Activated T-cell treated with anti-CD3 and anti-CD28 coated beads, Interleukin-2, amount 50 U/mL, for 4 hours (primary cell): ENCODE measurements around the gene OGDHL. TPM values are rescaled to one million over a fixed set of nuclear protein-coding genes. Genes with fewer than 3 reads are reported as not detected.
"Not testable (repeated sequence)": the region's sequence is repeated elsewhere in the genome, so short reads cannot be mapped to it uniquely, and the experiment has no call there.

ENCODE experiments used
- ATAC-seq, 2 donors: fragments of 200-7000 bp; cut with Tn5 transposase; one replicate each; pipeline ENCODE4 v1.10.0; 2021
- DNase-seq: peaks from one replicate; pipeline ENCODE4 v3.0.0-alpha.2; 2020
- H3K27me3 Mint-ChIP-seq: one replicate; pipeline ENCODE4 v1.8.0; 2021; ENCODE audit warnings: low read depth, mixed read lengths
- H3K36me3 Mint-ChIP-seq: one replicate; pipeline ENCODE4 v1.8.0; 2022; ENCODE audit warnings: mixed read lengths; ENCODE audit not compliant: insufficient read depth
- H3K4me1 Mint-ChIP-seq: one replicate; pipeline ENCODE4 v1.8.0; 2021; ENCODE audit warnings: low read depth, mixed read lengths
- H3K4me3 Mint-ChIP-seq: one replicate; pipeline ENCODE4 v1.8.0; 2021; ENCODE audit warnings: mild to moderate bottlenecking, moderate library complexity, mixed read lengths
- H3K9me3 Mint-ChIP-seq: one replicate; pipeline ENCODE4 v1.8.0; 2021; ENCODE audit warnings: mixed read lengths
- total RNA-seq, 3 donors: library from RNA; stranded (reverse); gene quantifications; one replicate each; pipeline ENCODE4 v1.2.1, GENCODE V29; 2021

OGDHL gene
- total RNA-seq, 3 donors from 2014 or later: 0.30 to 0.43 (median 0.37) TPM

- ATAC-seq (no peak), DNase-seq (no peak)
- H3K4me3 Mint-ChIP-seq: no peak overlapping the region
- H3K36me3 Mint-ChIP-seq: no peaks in the 10 kb centered on the region
- no peaks in the 10 kb centered on the region for H3K4me1 Mint-ChIP-seq
- no peaks in the 10 kb centered on the region for H3K27me3 Mint-ChIP-seq
- H3K9me3 Mint-ChIP-seq: no peaks in the 10 kb centered on the region
Measured at GRCh38 chr10:49739426-49739825, 22.7 kb downstream of the OGDHL start.

- DNase-seq (no peak), ATAC-seq (no peak)
- Mint-ChIP-seq H3K4me3 (no peak overlapping the region), H3K4me1 (no peaks in the 10 kb centered on the region), H3K9me3 (no peaks in the 10 kb centered on the region), H3K27me3 (no peaks in the 10 kb centered on the region), H3K36me3 (no peaks in the 10 kb centered on the region)
Measured at GRCh38 chr10:49738616-49739360, 23.3 kb downstream of the OGDHL start.

GRCh38 chr10:49737474-49738201 lies 24.5 kb downstream of the OGDHL start:
- Mint-ChIP-seq H3K4me3 (no peak overlapping the region), H3K27me3 (no peaks in the 10 kb centered on the region), H3K4me1 (no peaks in the 10 kb centered on the region), H3K36me3 (no peaks in the 10 kb centered on the region), H3K9me3 (no peaks in the 10 kb centered on the region)
- ATAC-seq (no peak), DNase-seq (no peak)

- H3K9me3 Mint-ChIP-seq: no peaks in the 10 kb centered on the region
- DNase-seq (no peak), ATAC-seq (no peak)
- no peaks in the 10 kb centered on the region for H3K36me3 Mint-ChIP-seq
- H3K4me1 Mint-ChIP-seq: no peaks in the 10 kb centered on the region
- H3K27me3 Mint-ChIP-seq: no peaks in the 10 kb centered on the region
- H3K4me3 Mint-ChIP-seq: no peak overlapping the region
Measured at GRCh38 chr10:49736564-49737113, 25.5 kb downstream of the OGDHL start.

GRCh38 chr10:49735848-49736563 lies 26.1 kb downstream of the OGDHL start:
- H3K36me3 Mint-ChIP-seq: no peaks in the 10 kb centered on the region
- no peak overlapping the region for H3K4me3 Mint-ChIP-seq
- H3K27me3 Mint-ChIP-seq: no peaks in the 10 kb centered on the region
- ATAC-seq (no peak), DNase-seq (no peak)
- no peaks in the 10 kb centered on the region for H3K9me3 Mint-ChIP-seq
- no peaks in the 10 kb centered on the region for H3K4me1 Mint-ChIP-seq

GRCh38 chr10:49735161-49735560 lies 27.0 kb downstream of the OGDHL start:
- no peak for ATAC-seq
- no peak overlapping the region for H3K4me3 Mint-ChIP-seq
- no peaks in the 10 kb centered on the region for H3K9me3 Mint-ChIP-seq

GRCh38 chr10:49734676-49735075 lies 27.4 kb downstream of the OGDHL start:
- Mint-ChIP-seq H3K36me3 (no peaks in the 10 kb centered on the region), H3K4me1 (no peaks in the 10 kb centered on the region)
- no peak for ATAC-seq

More at GRCh38 chr10:49735161-49735560, 27.0 kb downstream of the OGDHL start:
- no peaks in the 10 kb centered on the region for H3K36me3 Mint-ChIP-seq
- no peaks in the 10 kb centered on the region for H3K27me3 Mint-ChIP-seq
- DNase-seq: no peak
- no peaks in the 10 kb centered on the region for H3K4me1 Mint-ChIP-seq

GRCh38 chr10:49733866-49734265 lies 28.3 kb downstream of the OGDHL start:
- no peak for ATAC-seq
- no peak for DNase-seq
- Mint-ChIP-seq H3K9me3 (no peaks in the 10 kb centered on the region), H3K27me3 (no peaks in the 10 kb centered on the region), H3K36me3 (no peaks in the 10 kb centered on the region), H3K4me1 (no peaks in the 10 kb centered on the region), H3K4me3 (no peak overlapping the region)

More at GRCh38 chr10:49734676-49735075, 27.4 kb downstream of the OGDHL start:
- no peaks in the 10 kb centered on the region for H3K9me3 Mint-ChIP-seq
- H3K27me3 Mint-ChIP-seq: no peaks in the 10 kb centered on the region
- DNase-seq: no peak
- no peak overlapping the region for H3K4me3 Mint-ChIP-seq

- H3K36me3 Mint-ChIP-seq: no peaks in the 10 kb centered on the region
- DNase-seq: no peak
- ATAC-seq: no peak
- peaks cover 27% of the 10 kb centered on the region for H3K9me3 Mint-ChIP-seq
- H3K4me1 Mint-ChIP-seq: no peaks in the 10 kb centered on the region
- no peaks in the 10 kb centered on the region for H3K27me3 Mint-ChIP-seq
- no peak overlapping the region for H3K4me3 Mint-ChIP-seq
Measured at GRCh38 chr10:49726593-49726992, 35.5 kb downstream of the OGDHL start.

GRCh38 chr10:49715157-49715556 lies 47.0 kb downstream of the OGDHL start:
- not testable (repeated sequence) for ATAC-seq, H3K27me3 Mint-ChIP-seq, H3K4me1 Mint-ChIP-seq, DNase-seq, H3K36me3 Mint-ChIP-seq, H3K4me3 Mint-ChIP-seq, H3K9me3 Mint-ChIP-seq

GRCh38 chr10:49713266-49713665 lies 48.9 kb downstream of the OGDHL start:
- Mint-ChIP-seq H3K9me3 (no peaks in the 10 kb centered on the region), H3K36me3 (no peaks in the 10 kb centered on the region), H3K4me1 (no peaks in the 10 kb centered on the region), H3K27me3 (peaks cover 11% of the 10 kb centered on the region), H3K4me3 (no peak overlapping the region)
- no peak for ATAC-seq
- no peak for DNase-seq

- H3K4me3 Mint-ChIP-seq: no peak overlapping the region
- H3K27me3 Mint-ChIP-seq: peaks cover 10% of the 10 kb centered on the region
- no peaks in the 10 kb centered on the region for H3K4me1 Mint-ChIP-seq
- DNase-seq (no peak), ATAC-seq (no peak)
- H3K9me3 Mint-ChIP-seq: no peaks in the 10 kb centered on the region
- H3K36me3 Mint-ChIP-seq: no peaks in the 10 kb centered on the region
Measured at GRCh38 chr10:49711481-49711880, 50.6 kb downstream of the OGDHL start.

GRCh38 chr10:49710966-49711365 lies 51.2 kb downstream of the OGDHL start:
- DNase-seq: no peak
- no peak for ATAC-seq
- peaks cover 8% of the 10 kb centered on the region for H3K27me3 Mint-ChIP-seq

GRCh38 chr10:49709934-49710333 lies 52.2 kb downstream of the OGDHL start:
- Mint-ChIP-seq H3K27me3 (peaks cover 7% of the 10 kb centered on the region), H3K9me3 (no peaks in the 10 kb centered on the region), H3K4me1 (no peaks in the 10 kb centered on the region), H3K36me3 (no peaks in the 10 kb centered on the region), H3K4me3 (no peak overlapping the region)
- ATAC-seq: no peak
- DNase-seq: no peak

More at GRCh38 chr10:49710966-49711365, 51.2 kb downstream of the OGDHL start:
- Mint-ChIP-seq H3K4me3 (no peak overlapping the region), H3K36me3 (no peaks in the 10 kb centered on the region), H3K4me1 (no peaks in the 10 kb centered on the region), H3K9me3 (no peaks in the 10 kb centered on the region)
